ENCODE data around the gene SEMA5A. TPM values are rescaled to one million over a fixed set of nuclear protein-coding genes. Genes with fewer than 3 reads are reported as not detected.

SEMA5A gene
- total and polyA plus RNA-seq, 2 of the 13 experiments (the other 11 are each of a cell fraction or from before 2014, with no cell fraction given) = 0.01 TPM; not detected in 1

- Histone ChIP-seq H3K9me3 (ENCODE audit: low read length) (peaks cover 57% of the 10 kb centered on the region), H3K4me2 (ENCODE audit: low read depth, low read length) (no peak overlapping the region), H3K36me3 (replicated peaks in 1 of 2; ENCODE audit: control insufficient read depth in 1 of 2, insufficient read depth in 2 of 2, low read length in 2 of 2) (no peaks in the 10 kb centered on the region), H3K27ac (ENCODE audit: extremely low read length, insufficient read depth, low read length) (no peak overlapping the region), H3K4me1 (ENCODE audit: insufficient read depth, low read length) (no peaks in the 10 kb centered on the region), H3K4me3 (replicated peaks in 1 of 3; ENCODE audit: insufficient read depth in 1 of 3, low read depth in 2 of 3, low read length in 3 of 3) (no peak overlapping the region), H4K20me1 (ENCODE audit: insufficient read depth, low read length) (no peaks in the 10 kb centered on the region), H3K27me3 (ENCODE audit: control insufficient read depth in 1 of 2, insufficient read depth in 2 of 2, low read length in 2 of 2) (no peaks in the 10 kb centered on the region), H3K9ac (ENCODE audit: insufficient read depth, low read depth, low read length) (no peak overlapping the region), H3K79me2 (ENCODE audit: insufficient read depth, low read length) (no peaks in the 10 kb centered on the region), H2AFZ (ENCODE audit: low read length) (no peak overlapping the region)
- 4% methylated on average over 4 of the region's 4 CpGs for WGBS (ENCODE audit: low lambda C conversion rate)
- DNase-seq (ENCODE audit: low spot score) (no peak), ATAC-seq (no peak), FAIRE-seq (no peak)
- POLR2A ChIA-PET = no interaction called here
- in situ Hi-C loops (cut with HindIII; ENCODE audit: extremely low pct_ligation_motif_present, low pct_unique_long_range_greater_than_20kb) = no loop called here
- CTCF ChIA-PET (ENCODE audit: low intra/inter-chr PET ratio, low total read pairs) = no interaction called here
- intact Hi-C loops (cut with micrococcal nuclease; ENCODE audit: unreplicated experiment) = no loop called here
- BruUV-seq (replicated peaks) = no TSS peak
- TF ChIP-seq KLF12 (CRISPR knock-in tag; IDR thresholded peaks at IDR 0.05; ENCODE audit: borderline replicate concordance) = no peak
- no peak for TF ChIP-seq ZHX2 (IDR thresholded peaks at IDR 0.05; ENCODE audit: low read depth)
- TF ChIP-seq ZHX2 (CRISPR knock-in tag; IDR thresholded peaks at IDR 0.05; ENCODE audit: borderline replicate concordance) = no peak
- no peak for TF ChIP-seq NFE2L2 (IDR thresholded peaks at IDR 0.05; ENCODE audit: low read length)
- no peak for TF ChIP-seq SIN3B (IDR thresholded peaks at IDR 0.05; ENCODE audit: low read length)
- TF ChIP-seq ZMYM4 (CRISPR knock-in tag; IDR thresholded peaks at IDR 0.05) = no peak
- no peak for TF ChIP-seq MYNN (CRISPR knock-in tag; IDR thresholded peaks at IDR 0.05; ENCODE audit: low read depth)
- no peak for TF ChIP-seq TRAFD1 (CRISPR knock-in tag; IDR thresholded peaks at IDR 0.05; ENCODE audit: borderline replicate concordance)
- no peak for TF ChIP-seq CAMTA2 (CRISPR knock-in tag; IDR thresholded peaks at IDR 0.05; ENCODE audit: borderline replicate concordance)
- no peak for TF ChIP-seq FOXP1 (IDR thresholded peaks at IDR 0.05)
- TF ChIP-seq FOXP1 (CRISPR knock-in tag; IDR thresholded peaks at IDR 0.05) = no peak
- TF ChIP-seq HMG20A (CRISPR knock-in tag; IDR thresholded peaks at IDR 0.05; ENCODE audit: borderline replicate concordance) = no peak
- no peak for TF ChIP-seq ZSCAN12 (CRISPR knock-in tag; IDR thresholded peaks at IDR 0.05)
- no peak for TF ChIP-seq ZBTB10 (CRISPR knock-in tag; IDR thresholded peaks at IDR 0.05; ENCODE audit: borderline replicate concordance)
- TF ChIP-seq GMEB1 (CRISPR knock-in tag; IDR thresholded peaks at IDR 0.05; ENCODE audit: borderline replicate concordance) = no peak
These were observed 442.6 kb downstream of the SEMA5A start for GRCh38 chr5:9103290-9103689.
